A549 (cell line): ENCODE data around the gene GRIN3A.
A peak's percentile ranks its signal among the peaks of the same experiment; 100 is the strongest.

Experiments used
- CHD4 ChIP-seq: fragments of 200-600 bp; sonication (generic); IDR thresholded peaks from 2 replicates; pipeline ENCODE4 v1.6.1; 2016; ENCODE audit warnings: antibody characterized with exemption, mild to moderate bottlenecking, borderline replicate concordance
- CTCF ChIP-seq: fragments of >200 bp; sonication (Bioruptor Twin); formaldehyde crosslinking; IDR thresholded peaks from 3 replicates; pipeline ENCODE4 v1.5.1; 2016
- EP300 ChIP-seq, 2 experiments: fragments of >200 bp; sonication (Bioruptor Twin); formaldehyde crosslinking; IDR thresholded peaks; 2 replicates in 1 of 2; 3 replicates in 1 of 2; pipeline ENCODE4 v1.6.1; 2016 to 2017
- MAX ChIP-seq: IDR thresholded peaks from 2 replicates; pipeline ENCODE4 v1.6.1; 2012
- POLR2A ChIP-seq: IDR thresholded peaks from 2 replicates; pipeline ENCODE4 v1.6.1; 2012; ENCODE audit warnings: mild to moderate bottlenecking, low read length
- POLR2AphosphoS2 ChIP-seq: conservative IDR thresholded peaks from 2 replicates; pipeline ENCODE4 v1.6.1; 2012; ENCODE audit warnings: low read length, improper control_type of control experiment, inconsistent platforms
- RAD21 ChIP-seq, 2 experiments: fragments of >200 bp in 1 of 2; sonication (Bioruptor Twin) in 1 of 2; formaldehyde crosslinking in 1 of 2; IDR thresholded peaks in 1 of 2; conservative IDR thresholded peaks in 1 of 2; 2 replicates in 1 of 2; 3 replicates in 1 of 2; pipeline ENCODE4 v1.6.1; 2012 to 2018; ENCODE audit warnings: inconsistent platforms in 1 of 2
- REST ChIP-seq: fragments of 200-600 bp; sonication (generic); IDR thresholded peaks from 2 replicates; pipeline ENCODE4 v1.6.1; 2016; ENCODE audit warnings: antibody characterized with exemption, mild to moderate bottlenecking, moderate library complexity
- ZFP36 ChIP-seq: fragments of 450-650 bp; IDR thresholded peaks from 2 replicates; pipeline ENCODE4 v1.6.1; 2014; ENCODE audit warnings: borderline replicate concordance; ENCODE audit not compliant: partially characterized antibody

- no peak for TF ChIP-seq POLR2A
- peak; percentile 75 to 79 for TF ChIP-seq RAD21 (conservative IDR thresholded peaks at IDR 0.05 in 1 of 2, IDR thresholded peaks at IDR 0.05 in 1 of 2)
- TF ChIP-seq CTCF, result peak; percentile 78
- no peak for TF ChIP-seq MAX
- no peak for TF ChIP-seq CHD4
- TF ChIP-seq EP300 (IDR thresholded peaks at IDR 0.05), result no peak
- no peak for TF ChIP-seq POLR2AphosphoS2
- TF ChIP-seq REST, result no peak
- TF ChIP-seq ZFP36, result no peak
Measured at GRCh38 chr9:101601904-101602765, 136.3 kb downstream of the GRIN3A start.
